ENCODE results near the gene FBRS.
A peak's percentile ranks its signal among the peaks of the same experiment; 100 is the strongest.
"Not testable (repeated sequence)": the region's sequence is repeated elsewhere in the genome, so short reads cannot be mapped to it uniquely, and the experiment has no call there.

The FBRS gene

GRCh38 chr16:30665155-30665829, 7.1 kb downstream of the FBRS start:
- DNase-seq (ENCODE audit: low read depth) = no peak

GRCh38 chr16:30665830-30666190, 7.6 kb downstream of the FBRS start:
- DNase-seq (ENCODE audit: low read depth) = no peak

DNA sequence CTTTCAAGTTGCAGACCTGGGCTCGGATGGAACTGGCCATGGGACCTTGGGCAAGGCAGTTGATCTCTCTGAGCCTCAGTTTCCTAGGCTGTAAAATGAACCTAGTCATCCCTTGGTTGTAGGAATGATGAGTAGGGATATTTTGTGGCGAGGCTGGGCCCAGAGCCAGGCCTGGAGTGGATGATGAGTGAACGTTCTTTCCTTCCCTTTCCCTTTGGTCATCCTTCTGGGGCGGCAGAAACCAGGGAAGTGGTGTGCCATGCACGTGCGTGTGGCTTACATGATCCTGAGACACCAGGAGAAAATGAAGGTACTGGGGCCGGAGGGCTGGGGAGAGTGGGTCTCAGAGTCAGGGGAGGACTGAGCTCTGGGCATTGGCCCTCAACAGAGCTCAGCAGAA, 8.4 kb downstream of the FBRS start:
- no peak for DNase-seq (ENCODE audit: low read depth)

GRCh38 chr16:30667361-30667905, 9.2 kb downstream of the FBRS start:
- DNase-seq (ENCODE audit: low read depth) = no peak

DNA sequence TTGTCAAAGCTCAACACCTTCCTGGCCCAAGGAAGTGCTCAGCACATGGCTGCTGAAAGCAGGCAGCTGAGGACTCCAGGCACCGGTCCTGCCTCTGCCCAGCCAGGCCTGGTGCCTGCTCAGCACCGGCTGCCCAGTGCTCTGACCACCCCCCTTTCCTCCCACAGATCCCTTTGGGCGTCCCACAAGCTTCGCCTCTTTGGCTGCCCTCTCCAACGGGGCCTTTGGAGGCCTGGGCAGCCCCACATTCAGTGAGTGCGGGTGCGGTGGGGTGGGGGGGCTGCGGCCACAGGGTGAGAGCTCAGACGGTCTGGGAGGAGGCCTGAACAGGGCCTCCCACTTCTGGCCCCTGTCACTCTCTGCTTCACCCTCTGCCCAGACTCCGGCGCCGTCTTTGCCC, 10.2 kb downstream of the FBRS start:
- DNase-seq (ENCODE audit: low read depth) = no peak

DNA sequence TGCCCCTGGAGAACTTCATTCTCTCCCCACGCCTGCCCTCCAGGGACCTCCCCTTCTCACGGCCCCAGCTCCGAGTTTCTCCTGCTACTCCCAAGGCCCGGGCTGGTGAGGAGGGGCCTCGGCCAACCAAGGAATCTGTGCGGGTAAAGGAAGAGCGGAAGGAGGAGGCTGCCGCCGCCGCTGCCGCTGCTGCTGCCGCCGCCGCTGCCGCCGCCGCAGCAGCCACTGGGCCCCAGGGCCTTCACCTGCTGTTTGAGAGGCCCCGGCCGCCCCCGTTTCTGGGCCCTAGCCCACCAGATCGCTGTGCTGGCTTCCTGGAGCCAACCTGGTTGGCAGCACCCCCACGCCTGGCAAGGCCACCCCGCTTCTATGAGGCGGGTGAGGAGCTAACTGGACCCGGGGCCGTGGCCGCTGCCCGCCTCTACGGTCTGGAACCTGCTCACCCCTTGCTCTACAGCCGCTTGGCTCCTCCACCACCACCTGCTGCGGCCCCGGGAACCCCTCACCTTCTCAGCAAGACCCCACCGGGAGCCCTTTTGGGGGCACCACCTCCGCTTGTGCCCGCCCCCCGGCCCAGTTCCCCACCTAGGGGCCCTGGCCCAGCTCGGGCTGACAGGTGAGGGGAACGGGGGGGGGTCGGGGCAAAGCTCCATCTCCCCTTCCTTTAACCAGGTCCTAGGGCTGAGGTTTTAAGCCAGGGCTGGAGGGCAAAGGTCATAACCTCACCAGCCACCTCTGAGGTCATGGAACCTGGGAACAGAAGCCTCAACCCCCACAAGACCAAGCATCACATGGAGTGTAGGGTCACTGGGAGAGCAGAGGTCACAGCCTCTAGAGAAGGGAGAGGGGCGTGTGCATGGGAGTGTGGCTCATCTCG, 11.0 kb downstream of the FBRS start:
- DNase-seq (ENCODE audit: low read depth) = no peak

GRCh38 chr16:30669903-30670824, 11.9 kb downstream of the FBRS start:
- no peak for DNase-seq (ENCODE audit: low read depth)

GRCh38 chr16:30675143-30675542, 16.9 kb downstream of the FBRS start:
- DNase-seq (ENCODE audit: low read depth) = no peak

GRCh38 chr16:30677931-30678585, 19.8 kb downstream of the FBRS start:
- no peak for DNase-seq (ENCODE audit: low read depth)

GRCh38 chr16:30678586-30678970, 20.3 kb downstream of the FBRS start:
- DNase-seq (ENCODE audit: low read depth) = no peak

- no peak for DNase-seq (ENCODE audit: low read depth)
Observed at GRCh38 chr16:30680326-30680725, 22.1 kb downstream of the FBRS start.

- DNase-seq (ENCODE audit: low read depth) = no peak
Observed at GRCh38 chr16:30688701-30689100, 30.5 kb downstream of the FBRS start.

DNA sequence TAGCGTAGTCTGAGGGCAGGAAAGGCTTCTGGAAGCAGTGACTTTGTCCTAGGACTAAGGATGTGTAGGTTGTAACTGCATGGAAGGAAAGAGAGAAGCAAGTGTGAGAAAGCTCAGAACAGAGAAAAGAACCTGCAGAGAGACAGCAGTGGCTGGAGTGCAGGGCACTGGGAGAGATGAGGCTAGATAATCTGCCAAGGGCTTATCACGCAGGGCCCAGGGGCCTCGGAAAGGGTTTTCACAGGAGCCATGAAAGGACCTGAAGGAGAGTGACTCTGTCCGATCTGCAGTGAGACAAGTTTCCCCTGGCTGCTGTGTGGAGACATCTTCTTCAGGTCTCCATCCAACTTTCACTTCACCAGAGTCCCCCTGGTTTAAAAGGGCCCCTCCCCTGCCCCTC, 33.7 kb downstream of the FBRS start:
- no peak for DNase-seq (ENCODE audit: low read depth)

GRCh38 chr16:30692396-30693064, 34.3 kb downstream of the FBRS start:
- DNase-seq (ENCODE audit: low read depth) = no peak

GRCh38 chr16:30694926-30695693, 36.9 kb downstream of the FBRS start:
- DNase-seq (ENCODE audit: low read depth) = no peak

DNA sequence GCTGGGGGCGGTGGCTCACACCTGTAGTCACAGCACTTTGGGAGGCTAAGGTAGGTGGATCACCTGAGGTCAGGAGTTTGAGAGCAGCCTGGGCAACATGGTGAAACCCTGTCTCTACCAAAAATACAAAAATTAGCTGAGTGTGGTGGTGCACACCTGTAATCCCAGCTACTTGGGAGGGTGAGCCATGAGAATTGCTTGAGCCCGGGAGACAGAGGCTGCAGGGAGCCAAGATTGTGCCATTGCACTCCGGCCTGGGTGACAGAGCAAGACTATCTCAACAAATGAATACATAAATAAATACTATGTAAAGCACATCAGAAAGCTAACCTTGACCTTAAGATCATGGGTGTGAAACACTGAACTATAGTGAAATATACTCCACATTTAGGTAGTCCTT, 38.4 kb downstream of the FBRS start:
- DNase-seq (ENCODE audit: low read depth) = not testable (repeated sequence)

DNA sequence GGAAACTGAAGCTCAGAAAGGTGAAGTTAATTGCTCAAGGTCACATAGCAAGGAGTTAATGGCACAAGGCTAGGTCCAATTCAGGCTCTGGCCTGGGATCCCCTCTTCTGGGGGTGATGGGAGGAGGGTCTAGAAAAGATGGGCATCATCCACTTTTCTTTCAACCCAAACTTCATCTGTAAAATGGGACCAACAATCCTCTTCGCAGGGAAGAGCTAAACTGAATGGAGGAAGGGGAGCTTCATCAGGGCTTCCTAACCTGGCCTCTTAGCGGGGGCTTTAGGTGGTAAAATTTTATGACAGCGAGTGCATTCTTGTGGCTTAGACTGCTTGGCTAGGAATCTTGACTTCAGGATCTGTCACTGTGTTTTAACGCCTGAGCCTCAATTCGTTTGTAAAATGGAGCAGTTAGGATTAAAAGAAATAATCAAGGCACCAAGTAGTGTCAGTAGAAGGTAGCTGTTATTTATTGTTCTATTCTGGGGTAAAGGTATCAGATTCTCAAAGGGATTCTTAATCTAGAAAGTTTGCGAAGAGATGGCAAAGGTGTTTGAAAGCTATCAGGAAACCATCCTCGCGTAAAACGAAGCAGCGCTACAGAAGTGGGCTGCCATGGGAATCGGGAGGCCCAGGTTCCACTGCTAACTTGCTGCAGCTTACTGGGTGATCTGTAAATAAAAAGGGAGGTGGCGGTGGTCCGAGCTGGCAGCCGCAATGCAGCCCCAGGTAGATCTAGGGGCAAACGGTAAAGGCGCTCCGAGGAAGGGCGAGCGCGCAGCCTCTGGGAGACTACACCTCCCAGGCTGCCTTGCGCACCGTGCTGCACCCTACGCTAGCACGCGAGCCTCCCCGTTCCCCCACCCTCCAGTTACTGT, 39.3 kb downstream of the FBRS start:
- no peak for DNase-seq (ENCODE audit: low read depth)

DNA sequence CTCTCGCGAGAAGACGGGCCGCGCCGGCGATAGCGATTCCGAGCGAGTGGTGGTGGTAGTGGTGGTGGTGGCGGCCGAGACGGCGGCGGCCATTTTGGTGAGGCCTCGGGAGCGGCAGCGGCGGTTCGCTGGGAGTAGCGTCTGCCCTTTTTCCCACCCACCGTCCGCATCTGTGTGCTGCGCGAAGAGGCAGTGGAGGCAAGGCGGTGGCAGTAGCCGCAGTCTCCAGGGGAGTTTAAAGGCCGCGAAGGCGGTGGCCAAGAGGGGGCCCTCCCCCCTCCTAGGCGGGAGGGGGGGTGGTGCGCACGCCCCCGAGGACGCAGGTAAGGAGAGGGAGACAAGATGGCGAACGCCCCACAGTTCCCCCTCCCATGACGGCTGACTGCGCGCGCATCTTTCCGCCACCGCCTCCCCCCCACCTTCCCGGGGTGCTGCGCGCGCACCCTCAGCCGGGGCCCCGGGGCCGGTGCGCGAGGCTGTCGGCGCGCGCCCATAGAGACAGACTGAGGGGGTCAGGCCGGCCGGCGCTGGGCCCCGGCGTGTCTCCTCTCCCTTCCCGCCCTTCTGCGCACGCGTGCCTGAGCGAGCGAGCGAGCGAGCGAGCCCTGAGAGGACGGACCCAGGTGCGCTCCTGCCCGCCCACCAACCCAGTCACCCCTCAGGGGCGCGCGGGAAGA, 40.0 kb downstream of the FBRS start:
- DNase-seq (ENCODE audit: low read depth) = peak; percentile 98
